Stimulated activated CD8-positive, alpha-beta memory T cell treated with anti-CD3 and anti-CD28 coated beads, Interleukin-12 subunit alpha, Interleukin-12 subunit beta, amount 100 ng/mL, for 1 hour (primary cell): Measurements from ENCODE around the gene AKT2.
A peak's percentile ranks its signal among the peaks of the same experiment; 100 is the strongest.

Experiments
- DNase-seq: peaks from one replicate; pipeline ENCODE4 v3.0.0-alpha.2; 2020; ENCODE audit warnings: low read depth

Gene AKT2

DNA sequence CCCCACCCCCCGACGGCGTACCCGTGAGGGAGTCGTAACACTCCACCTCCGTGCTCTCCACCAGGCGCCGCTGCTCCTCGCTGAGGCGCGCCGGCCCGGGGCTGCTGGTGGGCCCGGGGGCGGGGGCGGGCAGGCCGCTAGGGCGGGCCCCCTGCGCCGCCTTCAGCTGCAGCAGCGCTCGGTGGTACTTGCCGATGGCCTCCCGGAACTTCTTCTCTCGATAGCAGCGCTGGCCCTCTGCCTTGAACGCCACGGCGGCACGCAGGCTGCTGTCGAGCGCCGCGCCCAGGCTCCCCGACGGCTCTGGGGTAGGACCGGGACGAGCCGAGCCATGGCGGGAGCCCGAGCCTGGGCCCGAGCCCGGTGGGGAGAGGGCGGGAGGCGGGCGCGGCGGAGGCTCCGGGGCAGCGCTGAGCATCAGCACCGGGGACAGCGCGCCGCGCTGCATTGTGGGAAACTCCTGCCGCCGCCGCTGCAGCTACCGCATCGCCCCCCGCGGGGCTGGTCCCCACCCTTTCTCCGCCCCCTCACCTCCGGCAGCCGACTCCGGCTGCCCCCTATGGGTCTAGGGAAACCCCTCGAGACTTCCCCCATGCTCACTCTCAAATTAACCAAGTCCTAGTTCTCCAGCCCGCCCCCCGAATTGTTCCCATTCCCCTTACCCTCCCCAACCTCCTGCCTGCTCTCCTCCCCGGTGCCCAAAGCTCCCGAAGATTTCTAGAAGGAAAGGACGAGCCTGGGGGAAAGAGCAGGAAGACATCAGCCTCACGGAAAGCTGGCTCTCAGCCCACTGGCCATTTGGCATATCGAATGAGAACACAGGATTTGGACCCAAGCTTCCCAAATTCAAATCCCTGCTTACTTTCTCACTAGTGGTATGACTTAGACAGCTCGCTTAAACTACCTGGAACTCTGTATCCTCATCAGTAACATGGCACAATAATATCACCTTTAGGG is 66.9 kb downstream of the AKT2 start, which contains the start of gene TTC9B:
Gene TTC9B (minus strand): TSS at position 451 of the 957 bp plus-strand sequence. CDS start 3 bp downstream, at position 448.
- DNase-seq, result no peak

DNA sequence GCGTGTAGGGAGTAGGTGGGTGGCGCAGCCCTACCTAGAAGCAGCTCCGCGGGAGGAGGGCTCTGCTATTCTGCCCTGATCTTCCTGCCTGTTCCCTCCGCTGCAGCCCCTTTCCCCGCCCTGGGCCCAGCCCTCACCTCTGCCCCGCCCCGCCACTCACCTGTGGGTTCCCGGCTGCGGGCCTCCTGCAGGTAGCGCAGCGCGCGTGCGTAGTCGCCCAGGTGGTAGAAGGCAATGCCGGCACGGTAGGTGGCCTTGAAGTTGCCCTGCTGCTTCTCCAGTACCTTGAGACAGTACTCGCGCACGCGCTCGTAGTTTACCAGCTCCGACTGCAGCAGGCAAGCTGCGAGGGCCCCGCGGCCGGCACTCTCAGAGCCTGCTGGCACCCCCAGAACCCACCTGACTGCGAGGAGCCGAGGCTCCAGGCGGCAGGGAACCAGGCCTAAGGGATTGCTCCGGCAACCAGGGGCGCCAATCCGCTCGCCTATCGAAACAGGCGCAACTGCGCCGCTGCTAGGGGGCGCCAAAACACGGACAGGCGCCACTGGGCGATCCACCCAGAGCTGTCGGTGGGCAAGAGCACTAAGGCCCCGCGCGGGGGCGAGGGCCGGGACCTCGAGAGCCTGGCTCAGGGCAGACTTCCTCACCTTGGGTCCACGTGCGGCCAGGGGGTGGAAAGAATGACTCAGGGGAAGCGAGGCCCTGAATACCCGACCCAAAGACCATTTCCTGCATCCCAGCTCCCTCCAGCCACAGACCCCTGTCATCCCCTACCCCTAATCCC is 67.9 kb downstream of the AKT2 start:
- DNase-seq, result no peak

DNA sequence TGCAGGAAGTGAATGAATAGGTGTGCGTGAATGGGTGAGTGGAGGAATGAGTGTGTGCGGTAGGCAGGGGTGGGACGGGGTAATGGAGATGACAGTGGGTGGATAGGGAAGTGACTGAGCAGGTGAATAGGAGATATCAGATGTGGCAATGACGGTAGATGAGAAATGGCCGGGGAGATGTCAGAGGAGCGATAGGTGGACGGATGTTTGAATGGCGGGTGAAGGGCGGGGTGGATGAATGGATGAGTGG is 68.4 kb downstream of the AKT2 start:
- no peak for DNase-seq

DNA sequence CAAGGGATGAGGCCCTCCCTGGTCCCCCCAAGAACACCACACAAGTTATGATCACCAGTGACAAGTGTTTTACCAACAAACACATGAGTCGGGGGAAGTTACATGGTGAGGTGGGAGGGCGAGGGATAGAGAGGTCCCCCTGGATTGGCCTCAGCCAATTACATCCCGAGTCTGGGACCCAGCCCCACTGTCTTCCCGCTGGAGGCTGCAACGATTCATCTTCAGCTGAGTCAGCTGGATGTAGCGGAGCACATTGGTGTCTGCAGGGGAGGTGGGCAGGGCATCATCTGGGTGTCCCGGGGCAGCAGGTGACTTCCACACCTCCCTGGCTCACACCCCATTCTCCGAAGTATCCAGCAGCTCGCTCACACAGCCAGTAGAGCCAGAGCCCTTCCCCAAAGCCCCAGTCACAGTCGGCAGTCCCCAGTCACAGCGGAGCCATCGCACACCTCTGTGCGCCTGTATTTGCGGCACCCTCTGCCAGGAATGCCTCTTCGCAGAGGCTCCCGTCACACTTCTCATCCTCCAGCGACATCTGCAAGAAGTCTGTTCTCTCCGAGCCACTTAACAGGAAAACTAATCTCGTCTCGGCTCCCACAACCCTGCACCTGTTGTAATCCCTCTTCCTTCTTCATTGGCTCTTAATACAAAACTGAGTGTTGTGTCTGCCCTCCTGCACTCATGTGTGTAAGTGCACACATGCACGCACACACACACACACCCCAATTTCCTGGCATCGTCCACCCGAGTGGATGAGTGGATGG is 69.0 kb downstream of the AKT2 start:
- DNase-seq, result no peak

DNA sequence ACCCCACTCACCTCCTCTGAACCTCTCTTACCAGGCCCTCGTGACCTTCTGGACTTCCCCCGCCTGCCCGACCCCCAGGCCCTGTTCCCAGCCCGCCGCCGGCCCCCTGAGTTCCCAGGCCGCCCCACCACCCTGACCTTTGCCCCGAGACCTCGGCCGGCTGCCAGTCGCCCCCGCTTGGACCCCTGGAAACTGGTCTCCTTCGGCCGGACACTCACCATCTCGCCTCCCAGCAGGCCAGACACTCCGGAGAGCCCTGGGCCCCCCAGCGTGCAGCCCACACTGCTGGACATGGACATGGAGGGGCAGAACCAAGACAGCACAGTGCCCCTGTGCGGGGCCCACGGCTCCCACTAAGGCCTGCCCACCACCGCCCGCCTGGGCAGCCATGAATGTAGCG is 70.2 kb downstream of the AKT2 start:
- DNase-seq, result no peak

DNA sequence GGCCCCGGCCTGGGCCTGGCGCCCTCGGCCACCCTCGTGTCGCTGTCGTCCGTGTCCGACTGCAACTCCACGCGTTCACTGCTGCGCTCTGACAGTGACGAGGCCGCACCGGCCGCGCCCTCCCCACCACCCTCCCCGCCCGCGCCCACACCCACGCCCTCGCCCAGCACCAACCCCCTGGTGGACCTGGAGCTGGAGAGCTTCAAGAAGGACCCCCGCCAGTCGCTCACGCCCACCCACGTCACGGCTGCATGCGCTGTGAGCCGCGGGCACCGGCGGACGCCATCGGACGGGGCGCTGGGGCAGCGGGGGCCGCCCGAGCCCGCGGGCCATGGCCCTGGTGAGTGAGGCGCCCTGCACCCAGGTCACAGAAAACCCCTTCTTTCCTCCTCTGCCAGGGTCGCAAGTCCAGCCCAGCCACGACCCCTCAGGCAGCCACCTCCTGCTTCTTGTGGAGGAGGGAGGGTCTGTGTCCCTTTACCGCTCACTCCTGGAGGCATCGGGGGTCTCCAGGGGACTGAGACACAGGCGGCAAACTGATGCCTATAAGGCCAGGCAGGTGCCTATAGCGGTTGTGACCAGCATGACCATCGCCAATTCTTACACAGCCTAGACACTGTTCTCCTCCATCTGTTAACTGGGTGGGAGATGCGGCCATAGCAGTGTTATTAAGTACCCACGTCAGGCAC is 71.1 kb downstream of the AKT2 start:
- DNase-seq, result no peak

DNA sequence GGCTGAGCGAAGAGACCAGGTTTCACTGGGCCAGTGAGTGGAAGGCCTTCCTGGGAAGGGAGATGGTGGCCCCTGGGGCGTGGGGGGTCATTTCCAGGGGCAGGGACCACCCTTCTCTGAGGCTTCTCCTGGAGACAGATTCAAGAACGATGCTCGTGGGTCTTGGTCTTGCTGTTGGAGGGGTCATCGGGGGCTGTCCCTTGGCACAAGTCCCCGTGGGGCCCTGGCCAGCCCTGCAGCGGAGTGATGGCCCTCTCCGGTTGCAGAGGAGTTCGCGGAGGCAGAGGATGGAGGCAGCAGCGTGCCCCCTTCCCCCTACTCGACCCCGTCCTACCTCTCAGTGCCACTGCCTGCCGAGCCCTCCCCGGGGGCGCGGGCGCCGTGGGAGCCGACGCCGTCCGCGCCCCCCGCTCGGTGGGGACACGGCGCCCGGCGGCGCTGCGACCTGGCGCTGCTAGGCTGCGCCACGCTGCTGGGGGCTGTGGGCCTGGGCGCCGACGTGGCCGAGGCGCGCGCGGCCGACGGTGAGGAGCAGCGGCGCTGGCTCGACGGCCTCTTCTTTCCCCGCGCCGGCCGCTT is 71.8 kb downstream of the AKT2 start:
- DNase-seq, result no peak

DNA sequence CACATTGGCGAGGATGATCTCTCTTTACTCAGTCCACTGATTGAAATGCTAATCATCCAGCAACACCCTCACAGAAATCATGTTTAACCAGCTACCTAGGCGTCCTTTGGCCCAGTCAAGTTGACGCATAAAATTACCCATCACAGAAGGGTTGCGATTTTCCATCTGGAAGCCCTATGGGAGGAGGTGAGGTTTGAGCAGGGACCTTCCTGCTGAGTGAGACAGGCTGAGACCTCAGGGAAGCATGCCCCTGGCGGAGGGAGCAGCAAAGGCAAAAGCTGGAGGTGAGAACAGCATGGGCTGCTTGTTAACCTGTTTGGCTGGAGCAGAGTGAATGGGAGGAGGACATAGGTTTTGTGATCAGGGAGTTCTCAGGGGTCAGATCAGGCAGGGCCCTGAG is 74.3 kb downstream of the AKT2 start:
- no peak for DNase-seq

DNA sequence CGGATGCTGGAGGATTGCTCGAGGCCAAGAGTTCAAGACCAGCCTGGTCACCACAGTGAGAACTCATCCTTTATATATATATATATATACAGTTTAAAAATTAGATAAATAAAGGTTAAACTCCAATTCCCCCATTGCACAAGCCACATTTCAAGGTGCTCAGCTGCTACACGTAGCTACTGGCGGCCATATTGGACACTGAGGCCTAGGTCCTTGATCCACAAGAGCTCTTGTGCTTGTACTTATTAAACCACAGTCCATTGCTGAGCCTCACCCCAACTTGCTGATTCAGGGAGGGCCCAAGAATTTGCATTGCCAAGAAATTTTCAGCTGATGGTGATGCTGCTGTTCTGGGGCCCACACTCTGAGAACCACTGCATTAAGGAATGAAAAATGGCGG is 76.5 kb downstream of the AKT2 start:
- no peak for DNase-seq

DNA sequence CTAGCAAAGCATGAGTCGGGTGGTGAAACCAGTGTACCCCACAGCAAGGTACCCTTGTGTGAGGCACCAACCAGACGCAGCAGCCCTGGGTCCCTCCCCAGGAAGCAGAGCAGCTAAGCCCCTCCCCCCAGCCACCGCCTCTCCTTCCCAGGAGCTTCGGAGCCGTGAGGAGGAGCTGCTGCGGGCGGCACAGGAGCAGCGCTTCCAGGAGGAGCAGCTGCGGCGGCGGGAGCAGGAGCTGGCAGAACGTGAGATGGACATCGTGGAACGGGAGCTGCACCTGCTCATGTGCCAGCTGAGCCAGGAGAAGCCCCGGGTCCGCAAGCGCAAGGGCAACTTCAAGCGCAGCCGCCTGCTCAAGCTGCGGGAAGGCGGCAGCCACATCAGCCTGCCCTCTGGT is 79.4 kb downstream of the AKT2 start:
- DNase-seq, result no peak

DNA sequence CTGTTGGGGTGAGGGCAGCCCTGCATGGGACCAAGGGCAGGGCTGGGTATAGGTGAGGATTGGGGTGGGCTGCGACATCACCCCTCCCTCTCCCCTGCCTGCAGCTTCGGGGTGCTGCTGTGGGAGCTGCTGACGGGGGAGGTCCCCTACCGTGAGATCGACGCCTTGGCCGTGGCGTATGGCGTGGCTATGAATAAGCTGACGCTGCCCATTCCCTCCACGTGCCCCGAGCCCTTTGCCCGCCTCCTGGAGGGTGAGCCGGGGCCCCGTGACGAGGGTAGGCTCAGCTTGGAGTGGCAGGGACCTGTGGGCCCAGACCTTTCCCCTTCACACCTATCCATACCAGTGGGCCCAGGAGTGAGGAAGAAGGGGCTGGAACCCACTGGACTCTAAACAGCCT is 80.8 kb downstream of the AKT2 start:
- DNase-seq, result no peak

DNA sequence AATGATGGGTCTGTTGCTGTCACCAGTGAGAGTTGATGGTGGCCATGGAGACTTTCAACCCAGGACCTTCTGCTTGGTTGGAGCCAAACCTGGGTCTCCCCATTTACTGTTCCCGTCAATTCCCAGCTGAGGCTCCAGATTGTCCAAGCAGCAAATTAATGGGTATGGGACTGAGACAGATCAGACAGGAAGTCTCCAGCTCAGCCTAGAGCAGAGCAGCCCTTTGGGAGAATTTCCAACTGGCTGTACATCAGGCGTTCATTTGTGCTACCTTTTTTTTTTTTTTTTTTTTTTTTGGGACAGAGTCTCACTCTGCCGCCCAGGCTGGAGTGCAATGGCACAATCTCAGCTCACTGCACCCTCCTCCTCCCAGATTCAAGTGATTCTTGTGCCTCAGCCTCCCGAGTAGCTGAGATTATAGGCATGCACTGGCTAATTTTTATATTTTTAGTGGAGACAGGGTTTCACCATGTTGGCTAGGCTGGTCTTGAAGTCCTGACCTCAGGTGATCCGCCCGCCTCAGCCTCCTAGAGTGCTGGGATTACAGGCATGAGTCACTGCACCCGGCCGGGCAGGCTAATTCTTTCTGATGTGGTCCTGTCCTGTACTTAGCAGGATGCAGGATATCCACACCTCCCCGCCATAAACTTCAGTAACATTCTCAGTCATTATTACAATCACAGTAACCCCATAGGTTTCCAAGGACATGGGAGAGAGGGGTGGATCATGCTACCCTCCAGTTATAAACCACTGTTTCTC is 84.6 kb downstream of the AKT2 start:
- DNase-seq, result no peak

DNA sequence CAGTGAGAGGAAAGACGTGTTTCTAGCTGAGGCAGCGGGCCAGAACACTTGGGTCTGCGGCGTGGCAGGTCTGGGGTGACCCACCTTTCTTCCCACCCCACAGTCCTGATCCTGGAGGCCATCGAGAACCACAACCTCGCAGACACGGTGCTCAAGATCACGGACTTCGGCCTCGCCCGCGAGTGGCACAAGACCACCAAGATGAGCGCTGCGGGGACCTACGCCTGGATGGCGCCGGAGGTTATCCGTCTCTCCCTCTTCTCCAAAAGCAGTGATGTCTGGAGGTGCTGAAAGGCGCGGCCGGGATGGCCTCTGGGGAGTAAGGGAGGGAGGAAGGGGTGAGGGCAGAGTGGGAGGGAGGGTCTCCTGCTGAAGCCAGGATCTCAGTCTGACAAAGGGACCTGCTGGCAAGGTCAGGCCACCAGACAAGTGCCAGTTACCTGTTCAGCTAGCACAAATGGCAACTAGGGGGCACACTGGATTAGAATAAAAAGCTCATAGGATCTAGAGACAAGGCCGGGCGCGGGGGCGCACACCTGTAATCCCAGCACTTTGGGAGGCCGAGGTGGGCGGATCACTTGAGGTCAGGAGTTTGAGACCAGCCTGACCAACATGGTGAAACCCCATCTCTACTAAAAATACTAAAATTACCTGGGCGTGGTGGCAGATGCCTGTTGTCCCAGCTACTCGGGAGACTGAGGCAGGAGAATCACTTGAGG is 86.7 kb downstream of the AKT2 start:
- DNase-seq, result no peak

DNA sequence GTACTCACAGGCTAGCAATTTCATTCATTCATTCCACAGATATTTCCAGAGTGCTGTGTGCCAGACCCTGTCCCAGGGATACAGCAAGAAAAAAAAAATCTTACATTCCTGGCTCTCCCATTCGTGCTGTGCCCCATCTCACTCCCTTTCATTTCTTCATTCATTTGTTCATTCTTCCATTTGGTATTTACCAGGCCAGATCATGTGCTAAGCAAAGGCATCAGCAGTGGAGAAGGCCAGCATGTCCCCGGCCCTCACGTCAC is 91.6 kb downstream of the AKT2 start:
- DNase-seq, result no peak

DNA sequence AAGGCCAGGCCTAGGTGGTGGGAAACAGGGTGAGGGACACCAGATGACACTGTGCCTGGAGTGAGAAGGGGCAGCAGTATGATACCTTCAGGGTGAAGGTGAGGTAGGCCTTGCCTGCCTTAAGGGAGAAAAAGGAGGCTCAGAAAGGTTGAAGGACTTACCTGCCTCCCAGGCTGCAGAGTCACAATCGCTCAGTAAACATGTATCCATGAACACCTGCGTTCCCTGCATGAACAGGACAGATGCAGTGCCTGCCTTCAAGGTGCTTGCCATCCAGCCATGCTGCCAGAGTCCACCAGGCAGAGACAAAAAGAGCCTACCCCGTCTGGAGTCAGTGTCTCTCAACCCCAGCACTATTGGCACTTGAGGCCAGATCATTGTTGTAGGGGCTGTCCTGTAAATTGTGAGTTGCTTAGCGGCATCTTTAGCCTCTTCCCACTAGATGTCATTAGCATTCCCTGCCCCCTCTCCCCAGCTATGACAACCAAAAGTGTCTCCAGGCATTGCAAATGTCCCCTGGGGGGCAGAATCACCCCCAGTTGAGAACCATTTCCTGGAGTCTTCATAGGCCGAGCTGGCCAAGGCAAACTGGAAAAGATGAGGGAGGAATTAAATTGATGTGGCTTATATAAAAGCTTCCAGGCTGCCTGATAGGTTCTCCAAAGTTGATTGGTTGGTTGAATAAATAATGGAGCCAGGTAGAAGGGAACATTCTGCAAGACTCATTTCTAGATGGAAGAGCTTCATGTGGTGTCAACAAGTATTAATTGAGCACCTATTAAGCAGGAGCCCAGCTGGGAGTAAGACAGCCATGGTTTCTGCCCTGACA is 92.2 kb downstream of the AKT2 start:
- DNase-seq, result no peak

DNA sequence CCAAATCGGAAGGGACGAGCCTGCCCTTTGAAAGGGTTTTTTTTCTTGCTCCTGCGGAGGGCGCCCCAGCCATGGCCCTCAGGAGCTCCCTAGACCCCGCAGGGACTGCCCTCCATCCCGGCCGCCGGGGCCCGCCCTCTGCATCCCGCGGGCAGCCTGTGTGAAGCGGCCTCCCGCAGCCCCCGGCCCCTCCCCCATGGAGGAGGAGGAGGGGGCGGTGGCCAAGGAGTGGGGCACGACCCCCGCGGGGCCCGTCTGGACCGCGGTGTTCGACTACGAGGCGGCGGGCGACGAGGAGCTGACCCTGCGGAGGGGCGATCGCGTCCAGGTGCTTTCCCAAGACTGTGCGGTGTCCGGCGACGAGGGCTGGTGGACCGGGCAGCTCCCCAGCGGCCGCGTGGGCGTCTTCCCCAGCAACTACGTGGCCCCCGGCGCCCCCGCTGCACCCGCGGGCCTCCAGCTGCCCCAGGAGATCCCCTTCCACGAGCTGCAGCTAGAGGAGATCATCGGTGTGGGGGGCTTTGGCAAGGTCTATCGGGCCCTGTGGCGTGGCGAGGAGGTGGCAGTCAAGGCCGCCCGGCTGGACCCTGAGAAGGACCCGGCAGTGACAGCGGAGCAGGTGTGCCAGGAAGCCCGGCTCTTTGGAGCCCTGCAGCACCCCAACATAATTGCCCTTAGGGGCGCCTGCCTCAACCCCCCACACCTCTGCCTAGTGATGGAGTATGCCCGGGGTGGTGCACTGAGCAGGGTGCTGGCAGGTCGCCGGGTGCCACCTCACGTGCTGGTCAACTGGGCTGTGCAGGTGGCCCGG is 93.1 kb downstream of the AKT2 start:
- no peak for DNase-seq

DNA sequence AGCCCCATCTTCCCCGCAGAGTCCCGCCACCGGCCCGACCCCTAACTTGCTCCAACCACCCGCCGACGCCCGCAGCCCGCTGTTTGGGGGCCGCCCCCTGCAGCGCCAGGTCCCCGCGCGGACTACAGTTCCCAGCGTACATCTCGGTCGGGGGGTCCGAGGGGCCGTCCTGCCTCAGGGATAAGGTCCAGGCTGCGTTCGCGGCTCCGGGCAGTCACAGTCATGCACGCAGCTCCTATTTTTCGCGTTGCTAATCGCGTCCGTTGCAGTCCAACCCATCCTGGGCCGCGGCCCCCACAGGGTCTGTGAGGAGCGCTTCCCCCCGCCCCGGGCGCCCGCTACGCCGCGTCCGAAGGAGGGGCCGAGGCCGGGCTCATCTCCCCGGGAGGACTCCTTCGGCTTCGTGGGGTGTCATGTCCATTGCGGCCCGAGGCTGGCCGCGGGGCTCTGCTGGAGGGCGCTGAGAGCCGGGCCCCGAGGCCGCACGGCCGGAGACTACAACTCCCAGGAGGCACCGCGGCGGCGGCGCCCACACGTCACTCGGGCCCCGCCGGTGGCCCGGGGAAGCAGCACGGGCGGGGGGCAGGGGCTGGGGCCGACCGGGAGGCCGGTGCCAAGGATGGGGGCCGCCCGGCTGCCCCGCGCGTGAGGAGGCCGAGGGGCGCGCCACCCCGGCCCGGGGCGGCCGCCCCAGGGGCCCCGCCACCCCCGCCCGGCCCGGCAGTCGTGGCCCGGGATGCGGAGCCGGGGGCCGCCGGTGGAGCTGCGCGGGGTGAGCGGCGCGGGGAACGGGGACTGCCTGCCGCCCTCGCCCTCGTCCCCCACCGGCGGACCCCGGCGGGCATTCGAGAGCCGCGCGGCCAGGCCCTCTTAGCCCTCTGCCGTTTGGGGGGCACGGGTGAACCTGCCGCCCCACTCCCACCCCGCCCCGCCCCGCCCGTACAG is 94.0 kb downstream of the AKT2 start, which contains the start of gene MAP3K10:
Gene MAP3K10 (plus strand): TSS at position 536 of the 945 bp plus-strand sequence. CDS start 606 bp downstream, outside the sequence.
- DNase-seq, result peak; percentile 42
